HG03066 (cell line): Measurements from ENCODE around the gene SARNP.

ENCODE experiments used
- ATAC-seq: cut with Tn5 transposase; IDR thresholded peaks from one replicate; pipeline ENCODE4 v1.9.1; 2021; ENCODE audit warnings: low read depth; ENCODE audit not compliant: unreplicated experiment

SARNP gene

DNA sequence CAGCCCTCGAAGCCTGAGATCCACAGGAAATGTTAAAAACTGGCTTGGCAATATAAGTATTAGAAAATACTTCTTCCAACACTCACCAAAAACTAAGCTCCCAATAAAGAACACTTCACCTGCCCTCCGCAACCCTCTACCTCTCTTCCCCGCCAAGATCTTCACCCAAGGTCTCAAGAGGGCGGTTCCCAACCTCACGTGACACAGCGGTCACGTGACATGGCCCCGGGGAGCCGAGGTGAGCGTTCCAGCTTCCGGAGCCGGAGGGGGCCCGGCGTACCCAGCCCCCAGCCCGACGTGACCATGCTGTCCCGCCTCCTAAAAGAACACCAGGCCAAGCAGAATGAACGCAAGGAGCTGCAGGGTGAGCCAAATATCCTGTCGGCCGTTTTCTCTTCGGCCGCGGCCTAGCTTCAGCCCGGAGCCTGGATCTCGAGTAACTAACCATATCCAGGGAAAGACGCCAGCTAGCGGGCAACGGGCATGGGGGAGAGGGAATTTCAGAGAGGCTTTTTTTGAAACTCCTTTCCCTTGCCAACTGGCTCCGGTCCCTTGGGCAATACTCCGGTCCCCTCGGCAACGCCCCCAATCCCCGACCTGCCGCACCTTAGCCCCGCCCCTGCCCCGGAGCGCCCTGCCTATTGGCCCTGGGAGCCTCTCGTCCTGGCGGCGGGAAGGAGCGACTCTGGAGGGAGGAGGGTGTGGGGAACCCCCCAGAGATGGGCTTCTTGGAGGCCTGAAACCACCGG is 101.5 kb downstream of the SARNP start, which contains the start of gene BLOC1S1:
BLOC1S1 (plus strand) TSS at position 214 of the 749 bp plus-strand sequence; CDS start at position 220, 6 bp downstream.
- ATAC-seq, result peak; percentile 93

DNA sequence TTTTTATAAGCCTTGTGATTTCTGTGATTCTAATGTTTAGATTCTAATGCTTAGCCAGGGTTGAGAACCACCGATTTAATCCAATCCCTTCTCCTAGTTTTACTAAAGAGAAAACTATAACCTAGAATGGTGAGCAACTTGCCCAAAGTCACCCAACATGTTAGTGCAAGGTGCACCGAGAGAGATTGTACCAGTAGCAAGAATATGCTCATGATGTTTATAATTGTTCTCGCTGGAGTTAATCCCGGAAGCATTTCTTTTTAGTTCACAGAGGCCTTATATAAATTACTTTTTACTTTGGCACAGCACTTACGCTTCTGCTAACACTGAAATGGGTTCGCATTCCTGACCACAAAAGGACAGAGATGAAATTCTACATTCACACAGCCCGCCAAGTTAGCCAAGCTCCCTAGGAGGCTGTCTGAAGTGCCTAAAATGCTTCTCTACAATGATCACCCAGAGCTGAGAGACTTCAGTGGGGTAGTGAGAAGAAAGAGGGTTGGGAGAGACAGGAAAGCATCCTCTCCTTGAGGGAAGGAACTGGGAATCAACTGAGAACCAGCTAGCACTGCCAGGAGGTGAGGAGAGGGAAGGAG is 102.3 kb downstream of the SARNP start:
- no peak for ATAC-seq

DNA sequence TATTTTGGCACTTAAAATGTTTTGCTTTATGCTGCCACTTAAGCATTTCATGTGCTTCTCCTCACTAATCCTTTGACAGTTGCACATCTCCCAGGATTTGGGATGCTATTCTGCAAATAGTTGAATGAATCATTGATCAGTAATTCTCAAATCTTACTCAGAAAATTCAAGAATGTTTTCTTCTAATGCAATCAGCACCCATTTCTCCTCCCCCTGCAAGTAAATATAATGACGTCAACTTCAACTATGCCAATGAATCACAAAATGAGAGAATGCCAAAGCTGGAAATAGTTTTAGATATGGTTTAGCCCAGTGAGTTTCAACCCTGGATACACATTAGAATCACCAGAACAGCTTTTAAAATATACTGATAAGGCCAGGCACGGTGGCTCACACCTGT is 103.8 kb downstream of the SARNP start:
- ATAC-seq, result no peak

DNA sequence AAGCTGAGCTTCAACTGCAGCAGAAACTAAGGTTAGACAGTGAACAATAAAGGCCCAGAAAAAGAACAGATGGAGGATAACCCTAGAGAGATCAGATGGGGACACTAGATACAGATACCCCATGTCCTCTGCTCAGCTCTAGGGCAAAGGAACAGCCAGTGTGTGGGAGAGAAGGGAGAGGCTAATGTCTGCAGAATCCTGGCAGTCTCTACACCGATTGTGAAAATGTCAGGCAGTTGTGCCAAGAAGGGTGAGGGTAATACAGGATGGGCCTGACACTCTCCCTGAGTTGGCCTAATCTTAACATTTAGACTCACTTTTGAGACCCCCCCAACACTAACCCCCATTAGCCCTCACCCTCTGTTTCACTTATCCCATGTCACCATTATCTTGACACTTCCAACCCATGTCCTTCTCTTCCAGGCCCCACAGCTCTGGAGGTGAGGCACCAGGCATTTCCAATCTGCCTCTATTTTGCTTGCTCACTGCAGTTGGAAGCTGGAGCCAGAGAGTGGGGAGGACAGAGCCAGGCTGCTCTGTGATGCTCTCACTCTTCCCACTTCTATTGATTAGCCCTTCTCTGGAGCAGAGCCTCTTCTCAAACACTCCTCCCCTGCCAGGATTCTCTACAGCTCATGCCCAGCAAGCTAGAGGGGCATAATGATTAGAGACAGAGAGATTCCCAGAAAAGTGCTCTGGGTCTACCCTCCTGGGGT is 104.7 kb downstream of the SARNP start:
- no peak for ATAC-seq

DNA sequence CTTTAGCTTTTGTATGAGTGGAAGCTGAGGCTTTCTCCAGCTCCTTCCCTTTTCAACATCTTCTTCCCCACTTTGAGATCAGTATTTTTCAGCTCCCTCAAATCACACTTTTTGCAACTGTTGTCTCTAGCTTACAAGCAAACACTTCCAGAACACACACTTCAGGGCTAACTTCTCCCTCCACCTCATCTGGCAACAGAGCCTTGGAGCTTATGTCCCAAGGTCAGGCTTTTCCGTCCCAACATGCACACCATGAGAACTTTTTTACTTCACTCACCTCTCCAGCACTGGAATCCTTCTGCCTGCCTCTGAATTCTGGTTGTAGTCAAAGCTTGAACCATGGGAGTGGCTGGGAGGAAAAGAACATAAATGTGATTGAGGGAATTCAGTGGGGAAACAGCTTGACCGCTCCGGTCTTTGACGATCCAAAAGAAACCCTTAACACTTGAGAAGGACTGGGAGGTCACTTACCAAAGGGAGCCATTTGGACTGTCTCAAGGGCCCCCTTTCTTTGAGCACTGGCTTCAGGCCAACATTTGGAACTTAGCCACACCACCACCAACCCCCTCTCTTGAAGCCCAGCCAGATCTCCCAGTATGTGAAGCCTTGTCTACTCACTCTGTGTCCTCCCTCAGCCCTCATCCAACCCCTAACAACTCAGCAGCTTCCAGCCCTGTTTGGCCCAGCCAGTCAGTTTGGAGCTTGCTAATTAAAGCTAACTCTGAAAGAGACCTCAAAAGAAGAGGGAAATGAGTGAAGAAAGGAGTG is 105.6 kb downstream of the SARNP start:
- no peak for ATAC-seq

DNA sequence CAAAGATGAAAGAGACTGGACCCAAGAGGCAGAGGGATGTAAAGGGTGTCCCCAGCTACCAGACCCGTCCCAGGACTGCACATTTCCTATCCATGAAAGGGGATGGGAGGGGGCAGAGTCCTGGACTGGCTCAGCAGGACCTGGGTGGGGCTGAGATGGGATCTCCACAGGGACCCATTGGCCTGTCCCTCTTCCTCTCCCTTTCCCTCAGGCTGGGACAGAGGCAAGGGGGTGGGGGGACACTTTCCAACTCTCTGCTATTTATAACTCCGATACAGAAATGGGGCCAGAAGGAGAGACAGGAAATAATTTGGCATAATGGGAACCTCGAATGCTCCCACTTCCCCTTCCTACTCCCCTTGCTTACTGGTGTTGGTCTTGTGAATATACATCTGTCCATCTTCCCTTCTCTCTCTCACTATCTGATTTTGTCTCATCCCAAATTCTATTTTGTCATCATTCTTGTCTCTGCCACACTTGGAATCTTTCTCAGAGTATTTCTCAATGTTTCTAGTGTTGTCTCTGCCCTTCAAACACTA is 108.8 kb downstream of the SARNP start:
- ATAC-seq, result no peak

DNA sequence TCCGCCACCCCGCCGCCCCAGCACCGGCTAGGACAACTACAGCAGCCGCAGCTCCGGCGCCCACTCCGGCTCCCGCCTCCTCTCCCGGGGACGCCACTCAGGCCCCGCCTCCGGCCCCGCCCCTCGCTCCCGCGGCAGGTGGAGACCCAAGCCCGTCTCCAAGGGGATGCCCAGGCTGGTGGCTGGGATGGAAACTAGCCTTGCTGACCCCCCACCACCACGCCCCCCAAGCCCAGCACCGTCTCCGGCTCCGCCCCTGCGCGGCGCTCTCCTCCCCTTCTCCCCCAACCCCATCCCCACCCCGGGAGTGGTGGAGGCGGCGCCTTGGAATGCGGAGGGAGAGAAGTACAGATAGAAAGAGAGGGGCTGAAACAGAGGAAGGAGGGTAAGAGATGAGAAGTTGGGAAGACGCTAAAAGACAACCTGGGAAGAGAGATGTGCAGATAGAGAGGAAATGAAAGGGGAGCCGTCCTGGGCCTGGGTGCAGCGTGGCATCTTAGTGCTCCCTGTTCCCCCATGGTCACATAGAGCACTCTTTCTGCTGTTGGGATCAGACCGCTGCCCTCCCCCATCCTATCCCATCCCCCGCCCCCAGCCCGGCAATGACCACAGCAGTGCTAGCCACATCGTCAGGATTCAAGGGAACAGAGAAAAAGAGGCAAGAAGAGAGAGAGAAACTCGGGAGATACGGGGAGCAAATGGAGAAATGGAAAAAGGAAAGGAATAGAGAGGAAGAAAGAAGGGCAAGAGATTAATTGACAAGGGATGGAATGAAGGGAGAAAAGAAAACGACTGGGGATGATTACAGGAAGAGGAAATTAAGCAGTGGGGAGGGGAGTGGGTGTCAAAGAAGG is 109.5 kb downstream of the SARNP start, which contains the start of gene ITGA7:
ITGA7 (minus strand) TSS at position 64 of the 854 bp plus-strand sequence. CDS start 222 bp downstream, outside the sequence.
- ATAC-seq, result peak; percentile 54
